Chondrocyte (in vitro differentiated cells): Measurements from ENCODE around the gene KCNAB1. TPM values are rescaled to one million over a fixed set of nuclear protein-coding genes. Genes with fewer than 3 reads are reported as not detected.

ENCODE experiments used
- DNase-seq: peaks from one replicate; pipeline ENCODE4 v3.0.0; 2021; ENCODE audit warnings: mixed read lengths, low spot score
- H3K27ac Mint-ChIP-seq: one replicate; pipeline ENCODE4 v1.8.0; 2021; ENCODE audit warnings: mild to moderate bottlenecking, moderate library complexity, mixed read lengths; ENCODE audit not compliant: unreplicated experiment
- H3K27me3 Mint-ChIP-seq: 2 replicates; pipeline ENCODE4 v1.8.0; 2021; ENCODE audit warnings: low read depth, mixed read lengths
- H3K36me3 Mint-ChIP-seq: 2 replicates; pipeline ENCODE4 v1.8.0; 2021; ENCODE audit warnings: low read depth, mixed read lengths
- H3K4me1 Mint-ChIP-seq: 2 replicates; pipeline ENCODE4 v1.8.0; 2021; ENCODE audit warnings: low read depth, mild to moderate bottlenecking, mixed read lengths
- H3K4me3 Mint-ChIP-seq: one replicate; pipeline ENCODE4 v1.8.0; 2021; ENCODE audit warnings: mild to moderate bottlenecking, moderate library complexity, mixed read lengths; ENCODE audit not compliant: unreplicated experiment
- H3K9me3 Mint-ChIP-seq: 2 replicates; pipeline ENCODE4 v1.8.0; 2021; ENCODE audit warnings: low read depth, mixed read lengths
- CTCF ChIP-seq: fragments of 200-600 bp; sonication (generic); IDR thresholded peaks from 2 replicates; pipeline ENCODE4 v1.5.0; 2021; ENCODE audit warnings: antibody characterized with exemption, mild to moderate bottlenecking, moderate library complexity
- total RNA-seq: library from RNA; stranded (reverse); gene quantifications from 3 replicates; pipeline ENCODE4 v1.2.1, GENCODE V29; 2021

KCNAB1 gene
- total RNA-seq, 1 donor from 2014 or later = 3.4 TPM

DNA sequence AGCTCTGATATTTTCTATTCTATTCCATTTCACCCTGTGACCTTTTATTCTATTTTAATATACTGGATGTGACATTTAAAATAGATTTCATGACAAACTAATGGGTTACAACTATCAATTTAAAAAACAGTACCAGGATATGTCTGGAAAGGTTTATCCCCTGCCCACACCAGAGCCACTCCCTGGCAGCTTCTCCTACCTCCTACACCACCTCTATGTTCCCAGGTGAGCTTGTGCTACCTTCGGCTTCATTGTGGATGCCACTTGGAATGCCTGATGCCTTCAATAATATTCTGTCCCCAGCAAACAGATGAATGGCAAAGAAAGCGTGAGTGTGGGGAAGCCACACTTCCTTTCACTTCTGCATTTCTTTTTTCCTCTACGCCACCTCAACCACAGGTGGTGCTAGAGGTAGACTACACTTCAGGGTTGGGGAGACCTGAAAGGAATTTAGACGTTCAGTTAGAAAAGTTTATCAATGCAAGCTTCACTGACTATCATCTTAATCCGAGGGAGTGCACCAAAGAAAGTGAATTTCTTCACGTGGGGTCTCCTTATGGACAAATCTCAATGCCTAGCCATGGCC is 221.5 kb downstream of the KCNAB1 start:
- no peak for TF ChIP-seq CTCF
- Mint-ChIP-seq H3K27ac (no peak overlapping the region), H3K4me3 (no peak overlapping the region), H3K9me3 (no peaks in the 10 kb centered on the region), H3K27me3 (peaks cover 2% of the 10 kb centered on the region), H3K36me3 (no peaks in the 10 kb centered on the region), H3K4me1 (no peaks in the 10 kb centered on the region)
- no peak for DNase-seq

DNA sequence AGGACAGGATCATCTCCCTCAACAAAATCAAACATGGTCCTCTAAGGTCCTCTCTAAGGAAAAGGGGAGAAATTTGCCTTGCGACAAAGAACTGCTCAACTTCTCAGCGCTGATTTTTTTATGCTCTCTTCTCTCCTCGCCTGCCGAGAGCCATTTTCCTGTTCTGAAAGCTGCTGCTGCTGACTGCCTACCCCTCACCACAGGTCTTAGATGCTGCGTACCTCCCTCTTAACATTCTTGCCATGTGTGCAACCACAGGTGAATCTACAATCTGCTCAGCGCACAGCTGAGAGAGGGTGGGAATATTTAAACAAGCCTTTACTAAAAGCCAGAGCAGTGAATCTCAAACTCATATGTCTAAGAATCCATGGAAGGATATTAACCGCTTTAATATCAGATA is 223.8 kb downstream of the KCNAB1 start:
- H3K4me1 Mint-ChIP-seq = no peaks in the 10 kb centered on the region
- no peaks in the 10 kb centered on the region for H3K27me3 Mint-ChIP-seq
- no peak overlapping the region for H3K4me3 Mint-ChIP-seq
- no peaks in the 10 kb centered on the region for H3K36me3 Mint-ChIP-seq
- no peak overlapping the region for H3K27ac Mint-ChIP-seq
- DNase-seq = no peak
- H3K9me3 Mint-ChIP-seq = no peaks in the 10 kb centered on the region
- no peak for TF ChIP-seq CTCF

GRCh38 chr3:156349111-156349510 is 228.7 kb downstream of the KCNAB1 start:
- peaks cover 2% of the 10 kb centered on the region for H3K36me3 Mint-ChIP-seq
- no peaks in the 10 kb centered on the region for H3K4me1 Mint-ChIP-seq
- H3K27me3 Mint-ChIP-seq = no peaks in the 10 kb centered on the region
- H3K9me3 Mint-ChIP-seq = no peaks in the 10 kb centered on the region
- TF ChIP-seq CTCF = no peak
- no peak overlapping the region for H3K4me3 Mint-ChIP-seq
- no peak for DNase-seq
- no peak overlapping the region for H3K27ac Mint-ChIP-seq

DNA sequence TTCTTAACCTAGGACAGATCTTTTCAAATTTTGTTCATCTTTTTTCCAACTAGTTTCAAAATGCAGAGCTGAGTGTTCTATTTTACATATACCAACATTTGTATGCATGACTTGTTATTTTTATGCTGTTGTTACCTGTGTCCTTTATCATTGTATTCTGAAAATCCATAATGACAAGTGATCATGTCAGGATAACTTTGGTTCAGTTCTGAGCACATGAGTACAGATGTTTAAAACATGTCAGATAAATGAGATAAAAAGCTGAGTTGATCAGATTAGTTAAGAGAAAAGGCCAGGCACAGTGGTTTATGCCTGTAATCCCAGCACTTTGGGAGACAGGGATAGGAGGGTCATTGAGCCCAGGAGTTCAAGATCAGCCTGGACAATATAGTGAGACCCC is 229.6 kb downstream of the KCNAB1 start:
- H3K36me3 Mint-ChIP-seq = peaks cover 2% of the 10 kb centered on the region
- no peaks in the 10 kb centered on the region for H3K27me3 Mint-ChIP-seq

GRCh38 chr3:156350781-156351180 is 230.4 kb downstream of the KCNAB1 start:
- no peak overlapping the region for H3K27ac Mint-ChIP-seq
- DNase-seq = no peak
- H3K27me3 Mint-ChIP-seq = no peaks in the 10 kb centered on the region
- no peaks in the 10 kb centered on the region for H3K4me1 Mint-ChIP-seq
- H3K36me3 Mint-ChIP-seq = peaks cover 2% of the 10 kb centered on the region
- no peak overlapping the region for H3K4me3 Mint-ChIP-seq
- TF ChIP-seq CTCF = no peak
- H3K9me3 Mint-ChIP-seq = no peaks in the 10 kb centered on the region

More for the DNA sequence above, 229.6 kb downstream of the KCNAB1 start:
- H3K4me3 Mint-ChIP-seq = no peak overlapping the region
- H3K27ac Mint-ChIP-seq = no peak overlapping the region
- H3K4me1 Mint-ChIP-seq = no peaks in the 10 kb centered on the region
- no peaks in the 10 kb centered on the region for H3K9me3 Mint-ChIP-seq
- TF ChIP-seq CTCF = no peak
- DNase-seq = no peak
